Measurements from ENCODE around the gene FRMD7. TPM values are rescaled to one million over a fixed set of nuclear protein-coding genes. Genes with fewer than 3 reads are reported as not detected.

Gene FRMD7
- total RNA-seq, 1 experiment from 2014 or later: not detected

- ChIA-PET CTCF (interaction anchor here (1.1 to 2.8 kb wide), 3 partner anchors 20 to 535 kb away, joined by 3 to 6 read pairs (median 3); no protein-coding TSS in a partner anchor), POLR2A (interaction anchor here (0.5 to 0.8 kb wide), 2 partner anchors 33 to 396 kb away, joined by 3 read pairs; no protein-coding TSS in a partner anchor)
- no TSS peak for BruUV-seq (replicated peaks)
- H3K4me3 Mint-ChIP-seq (ENCODE audit: unreplicated experiment): no peak overlapping the region
- H3K27me3 Mint-ChIP-seq (ENCODE audit: insufficient read depth, unreplicated experiment): peaks cover 61% of the 10 kb centered on the region
- H3K27ac Mint-ChIP-seq (ENCODE audit: low read depth, unreplicated experiment): no peak overlapping the region
- peaks cover 6% of the 10 kb centered on the region for H3K4me1 Mint-ChIP-seq (ENCODE audit: insufficient read depth, unreplicated experiment)
- H3K36me3 Mint-ChIP-seq (ENCODE audit: insufficient read depth, unreplicated experiment): no peaks in the 10 kb centered on the region
- DNase-seq (ENCODE audit: unreplicated experiment): no peak
- intact Hi-C loops (cut with micrococcal nuclease): loop anchor here (5.0 kb wide), 1 partner anchor 523 kb away; no protein-coding TSS in a partner anchor
- no peak for TF ChIP-seq CTCF (IDR thresholded peaks at IDR 0.05; ENCODE audit: unreplicated experiment)
- no peaks in the 10 kb centered on the region for H3K9me3 Mint-ChIP-seq (ENCODE audit: unreplicated experiment)
Measured at GRCh38 chrX:132094164-132094563, 33.7 kb downstream of the FRMD7 start.

GRCh38 chrX:132093239-132093860 is 34.5 kb downstream of the FRMD7 start:
- ChIA-PET POLR2A (interaction anchor here (0.8 to 1.4 kb wide), 2 partner anchors 34 to 117 kb away, joined by 3 read pairs; no protein-coding TSS in a partner anchor), CTCF (interaction anchor here (0.6 to 2.8 kb wide), 9 partner anchors 15 to 1118 kb away, joined by 3 to 6 read pairs (median 3); no protein-coding TSS in a partner anchor)
- peaks cover 58% of the 10 kb centered on the region for H3K27me3 Mint-ChIP-seq (ENCODE audit: insufficient read depth, unreplicated experiment)
- H3K36me3 Mint-ChIP-seq (ENCODE audit: insufficient read depth, unreplicated experiment): no peaks in the 10 kb centered on the region
- no peak for TF ChIP-seq CTCF (IDR thresholded peaks at IDR 0.05; ENCODE audit: unreplicated experiment)
- no TSS peak for BruUV-seq (replicated peaks)
- no peak overlapping the region for H3K4me3 Mint-ChIP-seq (ENCODE audit: unreplicated experiment)
- H3K9me3 Mint-ChIP-seq (ENCODE audit: unreplicated experiment): no peaks in the 10 kb centered on the region
- intact Hi-C loops (cut with micrococcal nuclease): loop anchor here (5.0 kb wide), 1 partner anchor 524 kb away; no protein-coding TSS in a partner anchor
- H3K4me1 Mint-ChIP-seq (ENCODE audit: insufficient read depth, unreplicated experiment): peaks cover 6% of the 10 kb centered on the region
- no peak for DNase-seq (ENCODE audit: unreplicated experiment)
- no peak overlapping the region for H3K27ac Mint-ChIP-seq (ENCODE audit: low read depth, unreplicated experiment)

- Mint-ChIP-seq H3K27ac (ENCODE audit: low read depth, unreplicated experiment) (no peak overlapping the region), H3K36me3 (ENCODE audit: insufficient read depth, unreplicated experiment) (no peaks in the 10 kb centered on the region), H3K4me1 (ENCODE audit: insufficient read depth, unreplicated experiment) (peaks cover 6% of the 10 kb centered on the region), H3K9me3 (ENCODE audit: unreplicated experiment) (no peaks in the 10 kb centered on the region), H3K4me3 (ENCODE audit: unreplicated experiment) (no peak overlapping the region), H3K27me3 (ENCODE audit: insufficient read depth, unreplicated experiment) (peaks cover 55% of the 10 kb centered on the region)
- no TSS peak for BruUV-seq (replicated peaks)
- ChIA-PET CTCF (interaction anchor here (0.5 to 2.8 kb wide), 27 partner anchors 11 to 682 kb away, joined by 3 to 35 read pairs (median 3); partner anchors contain the start of gene RAP2C), POLR2A (interaction anchor here (0.6 to 1.5 kb wide), 3 partner anchors 118 to 175 kb away, joined by 3 to 17 read pairs (median 4); partner anchors contain the start of gene RAP2C)
- intact Hi-C loops (cut with micrococcal nuclease): loop anchor here (1.0 to 5.0 kb wide), 2 partner anchors 127 to 525 kb away; partner anchors contain the start of gene RAP2C
- peak; percentile 73 for DNase-seq (ENCODE audit: unreplicated experiment)
- TF ChIP-seq CTCF (IDR thresholded peaks at IDR 0.05; ENCODE audit: unreplicated experiment): peak; percentile 80
Measured at GRCh38 chrX:132092439-132093065, 35.3 kb downstream of the FRMD7 start.

All from MCF 10A (cell line).